CD1c-positive myeloid dendritic cell (primary cell): ENCODE measurements around the gene ZC2HC1B.

Experiments
- DNase-seq: peaks from one replicate; pipeline ENCODE4 v3.0.0-alpha.2; 2016; ENCODE audit errors: extremely low spot score

The ZC2HC1B gene

GRCh38 chr6:143934331-143934730, 70.1 kb downstream of the ZC2HC1B start:
- DNase-seq: no peak

DNA sequence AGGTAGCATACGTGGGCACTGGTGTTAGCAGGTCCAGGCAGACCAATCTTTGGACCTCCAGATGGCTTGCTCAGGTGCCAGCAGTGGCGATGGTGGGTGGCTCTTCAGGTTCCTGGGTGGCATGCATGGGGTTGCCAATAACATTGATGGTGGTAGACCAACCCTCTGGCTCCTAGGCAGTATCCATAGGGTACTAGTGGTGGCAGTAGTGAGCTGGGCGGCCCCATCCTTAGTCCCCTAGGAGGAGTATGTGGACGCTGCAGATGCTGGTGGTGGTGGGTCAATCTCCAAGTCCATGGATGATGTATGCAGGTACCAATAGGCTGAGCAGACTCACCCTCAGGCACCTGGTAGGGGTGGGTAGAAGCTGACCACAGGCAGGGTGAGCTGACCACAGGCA, 70.6 kb downstream of the ZC2HC1B start:
- no peak for DNase-seq

DNA sequence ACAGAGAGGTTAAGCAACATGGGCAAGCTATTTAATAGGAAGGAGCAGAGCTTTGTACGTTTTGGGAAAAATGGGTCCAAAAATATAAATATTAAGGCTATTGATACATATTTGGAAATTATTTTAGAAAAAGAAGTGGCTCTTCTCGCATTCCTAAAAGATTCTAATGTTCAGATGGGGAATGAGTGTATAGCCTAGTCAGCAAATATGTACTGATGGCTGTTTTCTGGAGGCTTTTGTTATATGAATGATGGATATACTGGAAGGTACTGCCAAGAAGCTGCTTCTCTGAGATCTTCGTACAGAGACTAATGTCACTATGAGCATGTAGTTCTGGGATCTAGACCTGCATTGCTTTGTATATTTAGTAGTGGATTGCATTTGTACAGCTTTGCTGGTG, 72.1 kb downstream of the ZC2HC1B start:
- DNase-seq: no peak

GRCh38 chr6:143936778-143937667, 72.7 kb downstream of the ZC2HC1B start:
- DNase-seq: peak; percentile 6

GRCh38 chr6:143937668-143937970, 73.3 kb downstream of the ZC2HC1B start:
- no peak for DNase-seq

DNA sequence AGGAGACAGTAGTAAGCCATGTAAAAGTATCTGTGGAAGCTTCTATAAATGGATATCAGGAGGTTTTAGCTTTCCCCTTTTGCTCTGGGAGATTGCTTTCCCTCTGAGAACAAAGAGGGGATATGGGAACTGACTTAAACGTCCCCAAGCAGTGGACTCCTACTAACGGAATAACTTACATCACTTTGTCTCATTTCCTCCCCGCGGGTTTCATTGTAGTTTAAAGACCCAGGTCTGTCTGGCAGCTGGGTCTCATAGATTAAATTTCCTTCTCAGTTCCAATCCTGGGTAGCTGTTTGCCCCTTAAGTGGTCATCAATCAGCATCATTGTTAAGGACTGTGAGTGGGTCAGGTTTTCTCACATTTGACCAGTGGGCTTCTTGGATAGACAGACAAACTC, 75.1 kb downstream of the ZC2HC1B start:
- peak; percentile 40 for DNase-seq

DNA sequence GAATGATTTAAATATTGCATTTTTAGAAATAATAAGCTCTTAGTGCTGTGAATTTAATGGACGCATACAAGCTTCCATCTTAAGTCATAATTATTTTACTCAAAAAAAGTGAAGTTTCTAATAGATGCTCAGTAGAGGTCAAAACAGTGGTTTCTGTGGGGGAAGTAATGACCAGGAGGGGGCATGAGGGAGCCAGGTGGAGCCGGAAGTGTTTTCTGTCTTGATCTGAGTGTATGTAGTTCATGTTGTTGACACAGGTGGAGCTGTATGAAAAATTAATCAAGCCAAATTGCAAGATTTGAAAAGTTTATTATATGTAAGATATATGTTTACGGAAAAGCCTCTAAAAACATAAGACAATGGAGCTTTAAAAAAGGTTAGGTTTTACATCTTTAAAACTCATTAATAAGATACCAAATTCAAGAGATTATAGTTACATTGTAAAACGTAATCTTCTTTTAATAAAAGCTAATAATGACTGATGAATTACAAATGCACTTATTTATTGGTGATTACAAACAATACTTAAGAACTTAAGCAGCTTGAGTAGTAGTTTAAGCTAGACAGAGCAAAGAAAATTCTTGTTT, 75.8 kb downstream of the ZC2HC1B start:
- DNase-seq: peak; percentile 55

DNA sequence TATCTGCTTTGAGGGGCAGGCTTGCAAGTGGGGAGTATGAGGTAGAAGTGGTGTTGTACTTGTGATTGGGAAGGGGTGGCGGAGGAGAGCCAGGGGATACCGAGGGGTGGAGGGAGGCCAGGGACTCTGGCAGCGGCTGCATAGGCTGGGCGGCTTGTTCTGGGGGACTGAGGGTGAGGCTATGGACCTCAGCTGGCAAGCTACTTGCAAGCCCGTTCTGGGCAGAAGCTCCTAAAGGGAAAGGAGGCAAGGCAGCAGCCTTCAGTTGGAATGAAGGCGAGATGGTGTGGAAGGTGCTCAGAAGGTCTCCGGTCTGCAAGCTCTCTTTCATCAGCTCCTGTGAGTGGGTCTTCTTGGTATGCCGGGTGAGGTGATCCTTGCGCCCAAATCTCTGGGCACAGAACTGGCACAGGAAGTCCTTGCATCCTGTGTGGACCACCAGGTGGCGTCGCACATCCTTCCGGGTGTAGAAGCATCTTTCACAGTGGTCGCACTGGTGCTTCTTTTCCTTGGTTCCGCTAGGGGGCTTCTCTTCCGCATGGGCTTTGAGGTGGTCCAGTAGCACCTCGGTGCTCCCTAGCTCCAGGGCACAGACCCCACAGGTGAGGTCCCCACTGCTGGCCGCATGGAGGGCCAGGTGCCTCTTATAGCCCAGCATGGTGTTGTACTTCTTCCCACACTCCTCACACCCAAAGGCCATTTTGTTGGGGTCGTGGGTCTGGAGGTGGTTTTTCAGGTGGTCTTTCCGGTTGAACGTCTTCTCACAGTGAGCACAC, 77.8 kb downstream of the ZC2HC1B start:
- DNase-seq: peak; percentile 47

DNA sequence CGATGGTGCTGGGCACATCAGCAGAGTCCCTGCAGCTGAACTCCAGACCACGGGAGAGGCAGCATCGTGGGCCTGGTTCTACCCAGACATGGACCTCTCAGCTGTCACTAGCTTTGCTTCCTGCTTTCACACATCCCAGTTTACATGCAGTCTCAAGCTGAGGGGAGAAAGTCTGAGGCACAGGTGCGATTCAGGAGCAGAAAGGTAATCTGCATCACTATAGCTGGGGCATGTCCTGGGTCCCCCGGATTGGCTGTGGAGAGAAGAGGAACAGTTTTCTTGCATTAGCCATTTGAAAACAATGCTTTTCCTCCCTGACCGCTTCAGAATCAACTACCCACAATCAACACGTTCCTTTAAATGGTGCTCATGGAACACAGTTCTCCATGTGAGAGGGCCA, 83.9 kb downstream of the ZC2HC1B start:
- DNase-seq: no peak

DNA sequence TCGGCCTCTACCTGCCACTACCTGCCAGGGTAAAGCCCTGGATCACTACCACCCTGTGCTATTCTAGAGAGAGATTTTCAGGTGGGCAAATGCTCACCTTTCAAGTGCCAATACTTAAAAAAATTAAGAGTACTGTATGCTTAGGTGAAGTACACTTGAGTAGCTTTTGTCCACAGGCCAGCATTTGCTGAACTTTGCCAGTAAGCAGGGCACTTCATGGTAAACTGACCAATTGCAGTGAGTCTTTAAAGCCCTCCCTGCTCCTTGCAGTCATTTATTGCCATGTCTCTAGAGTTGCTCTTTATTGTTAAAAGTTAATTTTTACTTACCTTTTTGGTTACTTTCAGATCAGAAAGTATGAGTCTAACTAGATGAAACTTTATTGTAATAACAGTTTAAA, 85.3 kb downstream of the ZC2HC1B start:
- DNase-seq: no peak

GRCh38 chr6:143949962-143950361, 85.7 kb downstream of the ZC2HC1B start:
- no peak for DNase-seq

- DNase-seq: no peak
Measured at GRCh38 chr6:143950875-143951274, 86.6 kb downstream of the ZC2HC1B start.

- DNase-seq: no peak
Measured at GRCh38 chr6:143952060-143952778, 87.9 kb downstream of the ZC2HC1B start.

DNA sequence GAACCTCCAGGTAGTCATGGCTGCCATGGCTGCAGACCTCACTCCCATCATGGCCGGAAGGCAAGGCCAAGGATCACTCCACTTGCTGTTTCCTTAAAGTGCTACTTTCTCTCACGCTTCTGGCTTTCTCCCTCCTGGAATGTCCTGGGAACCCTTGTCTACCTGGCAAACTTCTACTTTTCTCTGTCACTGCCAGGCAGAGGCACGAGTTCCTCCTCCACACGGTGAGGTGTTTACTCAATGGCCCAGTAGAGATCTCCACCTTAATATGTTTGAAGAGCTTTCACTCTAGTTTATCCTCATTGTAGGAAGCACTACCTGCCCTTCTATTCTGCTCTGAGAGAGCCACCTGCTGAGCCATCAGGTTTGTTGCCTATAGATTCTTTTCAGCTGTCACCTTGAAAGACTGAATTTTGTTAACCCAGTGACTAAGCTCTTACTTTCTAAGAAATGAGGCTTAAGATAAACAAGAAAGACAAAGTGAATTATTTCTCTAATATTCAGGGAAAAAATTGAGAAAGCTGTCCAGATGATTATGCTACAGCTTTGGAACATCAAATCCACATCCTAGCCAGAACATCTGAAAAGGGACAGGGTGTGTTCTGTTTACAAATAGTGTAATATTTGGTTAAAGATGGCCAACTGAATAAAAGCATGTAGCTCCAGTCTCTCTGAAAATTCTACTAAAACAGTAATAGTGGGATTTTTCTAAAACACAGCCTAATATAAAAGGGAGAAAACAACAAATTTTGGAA, 88.8 kb downstream of the ZC2HC1B start:
- no peak for DNase-seq

DNA sequence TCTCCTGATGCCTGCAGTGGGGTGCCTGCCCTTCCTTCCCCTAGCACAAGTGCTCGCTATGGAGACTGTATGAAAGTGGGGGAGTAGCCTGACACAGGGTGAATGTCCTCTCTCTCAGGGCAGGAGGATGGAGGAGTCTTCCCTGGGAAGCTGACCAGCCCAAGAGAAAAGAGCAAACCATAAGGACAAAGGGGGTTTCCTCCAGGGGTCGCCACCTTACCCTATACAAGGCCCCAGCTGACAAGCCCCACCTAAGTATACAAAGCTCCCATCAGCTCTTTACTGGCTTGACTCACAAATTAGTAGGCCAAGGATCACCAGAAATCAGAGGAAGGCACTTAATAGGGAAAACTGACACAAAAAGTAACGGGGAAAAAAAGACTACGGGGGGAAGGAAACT, 89.6 kb downstream of the ZC2HC1B start:
- DNase-seq: no peak

DNA sequence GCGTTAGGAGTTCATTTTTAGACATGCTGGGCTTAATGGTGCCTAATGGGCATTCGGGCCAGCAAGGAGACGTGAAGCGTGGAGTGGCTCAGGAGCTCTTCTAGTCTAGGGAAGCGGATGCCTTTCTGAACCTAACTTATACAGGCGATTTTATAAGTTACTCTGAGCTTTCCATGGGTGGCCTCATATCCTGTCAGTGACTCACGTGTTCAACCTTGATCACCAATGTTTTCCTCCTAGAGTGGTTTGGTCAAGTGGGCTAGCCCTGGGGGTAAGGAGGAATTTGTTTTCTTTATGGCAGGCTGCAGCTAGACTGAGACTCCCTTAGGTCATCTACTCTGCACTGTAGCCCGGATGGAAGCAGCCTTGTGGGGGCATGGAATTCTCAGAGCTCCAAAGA, 91.7 kb downstream of the ZC2HC1B start:
- DNase-seq: no peak

- DNase-seq: no peak
Measured at GRCh38 chr6:143957679-143958274, 93.5 kb downstream of the ZC2HC1B start.

DNA sequence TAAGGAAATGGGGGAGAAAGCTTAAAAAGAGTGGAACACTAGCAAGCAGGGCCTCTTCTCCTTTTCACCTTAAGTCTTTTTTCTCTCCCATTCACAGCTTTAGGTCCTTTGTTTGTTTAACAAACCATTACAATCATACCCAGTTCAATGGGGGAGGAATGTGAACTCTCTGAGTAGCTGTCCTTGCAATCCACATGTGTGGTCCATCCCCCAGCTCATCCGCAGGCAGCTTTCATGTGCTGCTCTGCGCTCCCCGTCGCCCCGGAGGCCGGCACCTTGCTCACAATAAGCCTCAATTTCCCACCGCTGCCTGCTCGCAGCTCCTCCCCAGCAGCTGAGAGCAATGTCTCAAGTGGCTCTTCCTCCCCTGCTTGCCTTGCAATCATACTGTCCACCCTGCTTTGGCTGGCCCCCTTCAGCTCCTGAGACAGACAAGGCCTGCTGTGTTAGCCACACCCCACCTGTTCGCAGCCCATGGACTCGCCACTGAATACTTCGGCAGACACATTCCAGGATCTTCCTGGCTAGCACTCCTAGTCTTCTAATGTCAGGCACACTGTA, 94.6 kb downstream of the ZC2HC1B start:
- no peak for DNase-seq

- DNase-seq: no peak
Measured at GRCh38 chr6:143959927-143960326, 95.7 kb downstream of the ZC2HC1B start.

DNA sequence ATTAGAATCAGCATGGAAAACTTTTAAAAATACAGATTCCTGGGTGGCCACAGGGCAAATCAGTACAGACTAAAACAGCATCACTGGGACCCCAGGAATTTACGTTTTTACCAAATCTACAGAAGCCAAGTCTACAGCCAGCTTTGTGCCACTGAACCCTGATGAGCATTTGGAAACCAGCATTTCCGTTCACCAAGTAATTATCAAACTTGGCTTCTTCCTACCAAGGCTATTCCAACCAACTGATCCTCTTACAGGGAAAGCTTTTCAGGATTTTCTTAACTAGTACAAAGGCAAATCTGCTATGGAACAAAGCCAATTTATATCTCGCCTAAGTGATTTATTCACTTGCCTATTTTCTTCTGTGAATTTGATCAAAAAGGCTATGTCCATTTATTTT, 96.8 kb downstream of the ZC2HC1B start:
- DNase-seq: no peak
